Measurements from ENCODE around the gene PRKAG2. TPM values are rescaled to one million over a fixed set of nuclear protein-coding genes. Genes with fewer than 3 reads are reported as not detected.

PRKAG2 gene
- total and polyA plus RNA-seq, 2 of the 8 experiments (the other 6 are each of a cell fraction or from before 2014, with no cell fraction given), result 7.5 to 18.1 TPM

DNA sequence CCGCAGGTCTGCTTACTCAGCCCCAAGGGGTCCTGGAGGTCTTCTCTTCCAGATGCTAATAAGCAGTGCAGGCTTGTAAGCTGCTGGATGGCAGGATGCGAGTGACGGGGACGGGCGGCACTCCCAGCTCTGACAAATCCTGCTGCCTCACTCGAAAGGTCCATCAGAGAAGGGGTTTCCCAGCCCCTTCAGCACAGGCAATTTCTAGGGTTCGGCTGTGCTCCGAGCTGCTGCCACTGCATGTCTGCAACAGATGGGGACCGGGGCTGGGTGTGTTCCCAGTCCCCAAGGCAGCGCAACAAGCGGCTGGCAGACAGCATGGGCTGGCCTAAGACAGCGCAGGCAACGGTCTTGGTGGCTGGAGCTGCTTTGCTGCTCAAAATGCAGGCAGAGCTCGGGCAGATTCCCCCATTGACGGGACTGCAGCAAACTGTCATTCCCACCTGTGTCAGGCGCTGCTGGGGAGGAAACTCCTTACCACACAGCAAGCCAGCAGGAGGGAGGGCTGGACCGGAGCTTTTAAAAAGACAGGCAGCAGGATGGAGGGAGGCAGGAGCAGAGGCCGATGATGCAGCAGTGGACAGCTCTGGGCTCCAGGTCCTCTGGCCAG, 62.4 kb downstream of the PRKAG2 start:
- Histone ChIP-seq H3K23me2 (ENCODE audit: low read depth, low read length) (peaks cover 2% of the 10 kb centered on the region; the same call in 1 of the 2 replicates), H3K27me3 (replicated peaks in 1 of 4; ENCODE audit: control insufficient read depth in 3 of 4, extremely low read depth in 1 of 4, insufficient read depth in 3 of 4, low read length in 3 of 4) (peaks cover 0 to 23% (median 0%) of the 10 kb centered on the region in 4 experiments; a peak in 3 of 7 replicates), H3K18ac (ENCODE audit: extremely low read depth, low read length) (no peak overlapping the region; the same call in 1 of the 2 replicates), H2AK5ac (ENCODE audit: low read depth, low read length) (no peak overlapping the region), H3K9ac (replicated peaks in 1 of 4; ENCODE audit: extremely low read depth in 1 of 4, low read depth in 3 of 4, low read length in 3 of 4) (peak overlapping the region in 1 of 4 experiments; percentile 33; a peak in 2 of 7 replicates), H2BK12ac (ENCODE audit: low read depth, low read length) (peak overlapping the region; percentile 71; the same call in 1 of the 2 replicates), H3K4me1 (replicated peaks in 1 of 4; ENCODE audit: control insufficient read depth in 3 of 4, insufficient read depth in 4 of 4, low read length in 3 of 4) (peaks cover 17 to 30% (median 19%) of the 10 kb centered on the region in 4 experiments), H3K79me2 (ENCODE audit: control insufficient read depth in 1 of 2, insufficient read depth in 2 of 2, low read length in 2 of 2) (no peaks in the 10 kb centered on the region), H3K9me3 (ENCODE audit: insufficient read depth in 2 of 2, low read depth in 1 of 2, low read length in 1 of 2) (no peaks in the 10 kb centered on the region), H3K79me1 (ENCODE audit: low read depth, low read length) (no peaks in the 10 kb centered on the region), H4K20me1 (replicated peaks in 1 of 2; ENCODE audit: control insufficient read depth in 1 of 2, insufficient read depth in 2 of 2, low read length in 2 of 2) (no peaks in the 10 kb centered on the region), H3K4me2 (ENCODE audit: insufficient read depth in 1 of 2, low read depth in 2 of 2, low read length in 2 of 2) (peak overlapping the region; percentile 71 to 75), H3K4me3 (ENCODE audit: extremely low read depth in 1 of 4, insufficient read depth in 2 of 4, low read depth in 3 of 4, low read length in 4 of 4) (peak overlapping the region in 2 of 4 experiments; percentile 14 to 48; a peak in 3 of 8 replicates), H3K56ac (replicated peaks; ENCODE audit: insufficient read length, low read depth, low read length) (no peak overlapping the region), H2BK5ac (ENCODE audit: low read depth, low read length) (0 out of 2 replicates have a peak overlapping the region, but pooled peaks have one; percentile 44), H3K4ac (replicated peaks; ENCODE audit: insufficient read length, low read depth, low read length) (no peak overlapping the region), H4K8ac (ENCODE audit: extremely low read depth, insufficient read depth, low read length) (no peak overlapping the region; the same call in 1 of the 2 replicates), H2BK15ac (ENCODE audit: low read length) (no peak overlapping the region), H3K14ac (ENCODE audit: insufficient read length) (no peak overlapping the region), H4K5ac (ENCODE audit: insufficient read length, low read depth, low read length) (no peak overlapping the region), H3K23ac (ENCODE audit: insufficient read length) (no peak overlapping the region), H2BK120ac (replicated peaks; ENCODE audit: low read depth, low read length) (no peak overlapping the region), H2BK20ac (ENCODE audit: low read length) (no peak overlapping the region), H2AFZ (ENCODE audit: low read length) (no peak overlapping the region), H4K91ac (replicated peaks; ENCODE audit: insufficient read length, low read length) (peak overlapping the region; percentile 26), H3K27ac (ENCODE audit: low read depth, low read length) (no peak overlapping the region), H3K36me3 (ENCODE audit: control insufficient read depth in 2 of 4, insufficient read depth in 4 of 4, low read length in 3 of 4) (no peaks in the 10 kb centered on the region)
- POLR2A ChIA-PET (ENCODE audit: partially characterized antibody), result no interaction called here
- CTCF ChIA-PET (ENCODE audit: partially characterized antibody), result interaction anchor here (0.6 to 1.7 kb wide), 15 partner anchors 9 to 230 kb away, joined by 3 to 9 read pairs (median 4); no protein-coding TSS in a partner anchor
- DNase-seq (ENCODE audit: low read depth in 1 of 2, low spot score in 2 of 2), result peak in 1 of 2 experiments; percentile 71
- 22% methylated on average over 18 of the region's 18 CpGs; no CpG with 5 or more reads in 1 of the 2 experiments for WGBS, 2 experiments (ENCODE audit: extremely low coverage in 1 of 2, insufficient coverage in 1 of 2, insufficient read length in 1 of 2, insufficient replicate concordance in 2 of 2, low coverage in 1 of 2, low lambda C conversion rate in 2 of 2, missing lambda C conversion rate in 1 of 2)
- FAIRE-seq, result no peak
- 0 out of 2 replicates have a peak, but pooled peaks have one; percentile 4 for TF ChIP-seq MAFK (IDR thresholded peaks at IDR 0.05; ENCODE audit: low read depth, low read length)
- no peak for TF ChIP-seq CBX5 (IDR thresholded peaks at IDR 0.05; ENCODE audit: low read depth, low read length)
- no peak for TF ChIP-seq NANOG (IDR thresholded peaks at IDR 0.05; ENCODE audit: insufficient read depth, low read depth, low read length, poor library complexity, severe bottlenecking)
- TF ChIP-seq JUND (IDR thresholded peaks at IDR 0.05; ENCODE audit: low read length), result no peak
- TF ChIP-seq GABPA (IDR thresholded peaks at IDR 0.05; ENCODE audit: borderline replicate concordance, insufficient read depth, low read length), result 0 out of 2 replicates have a peak, but pooled peaks have one; percentile 26
- peak; percentile 3 for TF ChIP-seq KDM4A (IDR thresholded peaks at IDR 0.05; ENCODE audit: low read depth, low read length, severe bottlenecking)
- no peak for TF ChIP-seq TCF12 (IDR thresholded peaks at IDR 0.05; ENCODE audit: low read depth, low read length)
- peak; percentile 26 for TF ChIP-seq EZH2 (IDR thresholded peaks at IDR 0.05; ENCODE audit: low read depth, low read length, severe bottlenecking)
- no peak for TF ChIP-seq SIX5 (IDR thresholded peaks at IDR 0.05; ENCODE audit: low read depth, low read length)
- no peak for TF ChIP-seq SP2 (IDR thresholded peaks at IDR 0.05; ENCODE audit: low read length)
- TF ChIP-seq, protein P1, sequence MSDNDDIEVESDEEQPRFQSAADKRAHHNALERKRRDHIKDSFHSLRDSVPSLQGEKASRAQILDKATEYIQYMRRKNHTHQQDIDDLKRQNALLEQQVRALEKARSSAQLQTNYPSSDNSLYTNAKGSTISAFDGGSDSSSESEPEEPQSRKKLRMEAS (IDR thresholded peaks at IDR 0.05), result 0 out of 2 replicates have a peak, but pooled peaks have one; percentile 18
- no peak for TF ChIP-seq SP4 (IDR thresholded peaks at IDR 0.05; ENCODE audit: low read length)

Measured in H1 (cell line).